ENCODE measurements around the gene FBXL7. TPM values are rescaled to one million over a fixed set of nuclear protein-coding genes. Genes with fewer than 3 reads are reported as not detected.

FBXL7 gene
- total RNA-seq, 2 experiments from 2014 or later = not detected

DNA sequence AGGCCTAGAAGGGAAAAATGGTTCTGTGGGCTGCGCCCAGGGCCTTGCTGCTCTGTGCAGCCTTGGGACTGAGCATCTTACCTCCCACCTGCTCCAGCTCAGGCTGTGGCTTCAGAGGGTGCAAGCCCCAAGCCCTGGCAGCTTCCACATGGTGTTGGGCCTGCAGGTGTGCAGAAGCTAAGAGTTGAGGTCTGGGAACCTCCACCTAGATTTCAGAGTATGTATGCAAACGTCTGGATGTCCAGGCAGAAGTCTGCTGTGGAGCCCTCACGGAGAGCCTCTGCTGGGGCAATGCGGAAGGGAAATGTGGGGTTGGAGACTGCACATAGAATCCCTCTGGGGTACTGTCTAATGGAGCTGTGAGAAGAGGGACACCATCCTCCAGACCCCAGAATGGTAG is 36.0 kb downstream of the FBXL7 start:
- Mint-ChIP-seq H3K4me3 (no peak overlapping the region), H3K27ac (no peak overlapping the region), H3K36me3 (no peaks in the 10 kb centered on the region), H3K9me3 (ENCODE audit: low read depth) (no peaks in the 10 kb centered on the region), H3K27me3 (no peaks in the 10 kb centered on the region), H3K4me1 (no peaks in the 10 kb centered on the region)
- no peak for DNase-seq
- CTCF ChIA-PET = no interaction called here
- no peak for ATAC-seq

DNA sequence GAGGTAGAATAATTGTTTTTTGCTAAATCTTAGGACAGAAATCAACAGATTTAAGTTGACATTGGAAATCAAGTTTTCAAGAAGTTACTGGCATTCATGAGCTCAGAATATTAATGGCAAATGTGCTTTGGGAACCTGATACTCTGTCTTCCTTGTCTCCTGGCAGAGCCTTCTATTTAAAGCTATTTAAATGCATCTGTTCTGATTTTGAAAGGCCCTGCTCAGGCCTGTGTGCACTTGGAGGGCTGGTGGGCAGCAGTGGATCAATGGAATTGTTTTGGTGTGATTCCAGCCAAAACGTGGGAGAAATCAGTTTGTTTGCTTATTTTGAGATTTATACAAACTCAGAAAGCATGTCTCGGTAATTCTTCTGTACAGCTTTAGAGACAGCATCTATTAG is 38.5 kb downstream of the FBXL7 start:
- no peaks in the 10 kb centered on the region for H3K9me3 Mint-ChIP-seq (ENCODE audit: low read depth)
- H3K4me3 Mint-ChIP-seq = no peak overlapping the region
- no peaks in the 10 kb centered on the region for H3K27me3 Mint-ChIP-seq
- no peak overlapping the region for H3K27ac Mint-ChIP-seq
- no peaks in the 10 kb centered on the region for H3K4me1 Mint-ChIP-seq
- ATAC-seq = no peak
- no peak for DNase-seq
- no peaks in the 10 kb centered on the region for H3K36me3 Mint-ChIP-seq
- CTCF ChIA-PET = no interaction called here

GRCh38 chr5:15539951-15540350 is 40.0 kb downstream of the FBXL7 start:
- H3K27me3 Mint-ChIP-seq = no peaks in the 10 kb centered on the region
- no peaks in the 10 kb centered on the region for H3K9me3 Mint-ChIP-seq (ENCODE audit: low read depth)
- DNase-seq (no peak), ATAC-seq (no peak)
- no peak overlapping the region for H3K27ac Mint-ChIP-seq
- no peaks in the 10 kb centered on the region for H3K4me1 Mint-ChIP-seq
- H3K36me3 Mint-ChIP-seq = no peaks in the 10 kb centered on the region
- H3K4me3 Mint-ChIP-seq = no peak overlapping the region
- CTCF ChIA-PET = no interaction called here

- Mint-ChIP-seq H3K9me3 (ENCODE audit: low read depth) (no peaks in the 10 kb centered on the region), H3K36me3 (no peaks in the 10 kb centered on the region), H3K4me1 (no peaks in the 10 kb centered on the region), H3K27me3 (no peaks in the 10 kb centered on the region), H3K27ac (no peak overlapping the region), H3K4me3 (no peak overlapping the region)
- DNase-seq = no peak
- no peak for ATAC-seq
- CTCF ChIA-PET = no interaction called here
Observed at GRCh38 chr5:15544039-15544438, 44.1 kb downstream of the FBXL7 start.

DNA sequence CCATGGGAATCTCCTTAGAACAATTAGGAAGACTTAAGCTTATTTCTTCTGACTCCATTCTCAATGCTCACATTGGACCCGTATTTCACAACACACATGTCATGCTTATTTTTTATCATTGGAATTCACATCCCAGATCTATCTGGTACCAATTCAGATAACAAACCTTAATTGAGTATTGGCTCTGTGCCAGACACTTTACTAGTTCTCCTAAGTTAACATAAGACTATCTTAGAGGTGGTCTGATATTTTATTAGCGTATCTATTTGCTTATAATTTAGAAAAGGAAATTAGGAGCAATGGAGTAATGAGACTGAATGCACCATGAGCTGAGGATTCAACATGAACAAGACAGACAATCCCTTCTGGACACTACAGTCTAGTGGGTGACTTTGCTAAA is 45.1 kb downstream of the FBXL7 start:
- Mint-ChIP-seq H3K36me3 (no peaks in the 10 kb centered on the region), H3K4me3 (no peak overlapping the region), H3K27me3 (no peaks in the 10 kb centered on the region), H3K9me3 (ENCODE audit: low read depth) (no peaks in the 10 kb centered on the region), H3K4me1 (no peaks in the 10 kb centered on the region), H3K27ac (no peak overlapping the region)
- DNase-seq (no peak), ATAC-seq (no peak)
- CTCF ChIA-PET = no interaction called here

GRCh38 chr5:15547261-15547839 is 47.4 kb downstream of the FBXL7 start:
- no peak for ATAC-seq
- CTCF ChIA-PET = no interaction called here

GRCh38 chr5:15549961-15550360 is 50.0 kb downstream of the FBXL7 start:
- Mint-ChIP-seq H3K9me3 (ENCODE audit: low read depth) (peaks cover 7% of the 10 kb centered on the region), H3K36me3 (no peaks in the 10 kb centered on the region), H3K27ac (no peak overlapping the region), H3K4me1 (no peaks in the 10 kb centered on the region), H3K4me3 (no peak overlapping the region), H3K27me3 (no peaks in the 10 kb centered on the region)
- DNase-seq (no peak), ATAC-seq (no peak)
- CTCF ChIA-PET = no interaction called here

More at GRCh38 chr5:15547261-15547839, 47.4 kb downstream of the FBXL7 start:
- Mint-ChIP-seq H3K4me1 (no peaks in the 10 kb centered on the region), H3K27ac (no peak overlapping the region), H3K9me3 (ENCODE audit: low read depth) (peaks cover 4% of the 10 kb centered on the region), H3K27me3 (no peaks in the 10 kb centered on the region), H3K36me3 (no peaks in the 10 kb centered on the region), H3K4me3 (no peak overlapping the region)
- DNase-seq = no peak

GRCh38 chr5:15550502-15551112 is 50.6 kb downstream of the FBXL7 start:
- no peak overlapping the region for H3K27ac Mint-ChIP-seq
- peaks cover 7% of the 10 kb centered on the region for H3K9me3 Mint-ChIP-seq (ENCODE audit: low read depth)
- H3K27me3 Mint-ChIP-seq = no peaks in the 10 kb centered on the region
- ATAC-seq (no peak), DNase-seq (no peak)
- CTCF ChIA-PET = no interaction called here
- H3K36me3 Mint-ChIP-seq = no peaks in the 10 kb centered on the region
- H3K4me3 Mint-ChIP-seq = no peak overlapping the region
- H3K4me1 Mint-ChIP-seq = no peaks in the 10 kb centered on the region

- H3K9me3 Mint-ChIP-seq (ENCODE audit: low read depth) = peaks cover 7% of the 10 kb centered on the region
- no peaks in the 10 kb centered on the region for H3K4me1 Mint-ChIP-seq
- H3K27me3 Mint-ChIP-seq = no peaks in the 10 kb centered on the region
- no peaks in the 10 kb centered on the region for H3K36me3 Mint-ChIP-seq
- ATAC-seq (no peak), DNase-seq (no peak)
- no peak overlapping the region for H3K4me3 Mint-ChIP-seq
- CTCF ChIA-PET = no interaction called here
- H3K27ac Mint-ChIP-seq = no peak overlapping the region
Observed at GRCh38 chr5:15551113-15551504, 51.1 kb downstream of the FBXL7 start.

DNA sequence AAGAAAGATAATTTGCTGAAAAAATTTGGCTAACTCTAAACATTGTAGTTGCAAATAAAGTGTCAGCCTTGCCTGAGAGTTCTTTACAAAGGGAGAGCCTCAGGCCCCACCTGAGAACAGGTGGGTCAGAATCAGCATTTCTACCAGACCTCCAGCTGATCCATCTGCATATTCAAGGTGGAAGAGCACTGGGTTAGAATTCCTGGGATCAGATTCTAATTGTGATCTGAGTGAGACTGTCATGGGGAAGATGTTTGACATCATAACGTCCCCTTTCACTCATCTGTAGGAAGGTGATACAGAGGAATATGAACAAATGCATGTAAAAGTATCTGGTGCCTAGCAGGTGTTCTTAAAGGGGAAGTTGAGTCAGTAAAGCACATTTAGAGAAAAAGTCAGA is 54.6 kb downstream of the FBXL7 start:
- Mint-ChIP-seq H3K36me3 (no peaks in the 10 kb centered on the region), H3K27me3 (no peaks in the 10 kb centered on the region), H3K27ac (no peak overlapping the region), H3K4me3 (no peak overlapping the region), H3K9me3 (ENCODE audit: low read depth) (peaks cover 10% of the 10 kb centered on the region), H3K4me1 (no peaks in the 10 kb centered on the region)
- DNase-seq (no peak), ATAC-seq (no peak)
- CTCF ChIA-PET = no interaction called here

DNA sequence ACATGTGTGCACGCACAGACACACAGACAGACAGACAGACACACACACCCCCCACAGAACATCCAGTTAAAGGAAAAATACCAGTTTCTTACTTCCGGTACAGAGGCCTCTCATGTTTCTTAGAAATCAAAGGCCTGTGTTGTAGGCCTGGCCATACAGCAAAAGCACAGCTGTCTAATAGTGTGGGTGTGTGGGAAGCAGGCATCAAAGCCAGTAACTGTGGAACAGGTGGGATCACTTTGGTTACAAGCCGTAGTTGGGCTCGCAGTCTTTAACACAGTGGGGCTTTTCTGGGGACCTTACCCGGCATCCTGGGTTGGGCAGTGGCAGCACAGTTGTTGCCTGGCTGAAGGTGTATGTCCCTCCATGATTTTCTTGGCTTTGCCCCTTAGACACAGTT is 55.2 kb downstream of the FBXL7 start:
- no peak for ATAC-seq
- Mint-ChIP-seq H3K36me3 (no peaks in the 10 kb centered on the region), H3K4me1 (no peaks in the 10 kb centered on the region), H3K27me3 (no peaks in the 10 kb centered on the region), H3K9me3 (ENCODE audit: low read depth) (peaks cover 10% of the 10 kb centered on the region), H3K27ac (no peak overlapping the region), H3K4me3 (no peak overlapping the region)
- CTCF ChIA-PET = no interaction called here
- DNase-seq = no peak

DNA sequence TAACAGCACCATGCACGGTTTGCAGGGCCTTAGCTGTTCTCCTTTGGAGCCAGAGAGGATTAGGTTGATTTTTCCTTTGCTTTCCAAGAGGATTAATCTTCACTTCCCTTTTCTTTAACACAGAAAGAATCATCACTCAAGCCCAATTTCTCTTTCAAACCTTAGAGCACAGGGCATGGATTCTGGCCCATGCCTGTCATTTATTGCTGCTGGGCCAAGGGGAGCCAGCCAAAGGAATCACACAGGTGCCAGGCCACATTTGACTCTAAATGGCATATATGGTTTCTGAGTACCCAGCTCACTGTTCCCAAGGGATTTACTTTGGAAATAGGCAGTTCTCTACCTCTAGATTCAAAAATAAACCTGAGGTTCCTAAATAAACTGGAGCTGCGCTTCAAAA is 58.3 kb downstream of the FBXL7 start:
- H3K4me1 Mint-ChIP-seq = no peaks in the 10 kb centered on the region
- no peak overlapping the region for H3K4me3 Mint-ChIP-seq
- H3K36me3 Mint-ChIP-seq = no peaks in the 10 kb centered on the region
- no peak overlapping the region for H3K27ac Mint-ChIP-seq
- DNase-seq (no peak), ATAC-seq (no peak)
- H3K9me3 Mint-ChIP-seq (ENCODE audit: low read depth) = peaks cover 7% of the 10 kb centered on the region
- CTCF ChIA-PET = no interaction called here
- H3K27me3 Mint-ChIP-seq = no peaks in the 10 kb centered on the region

DNA sequence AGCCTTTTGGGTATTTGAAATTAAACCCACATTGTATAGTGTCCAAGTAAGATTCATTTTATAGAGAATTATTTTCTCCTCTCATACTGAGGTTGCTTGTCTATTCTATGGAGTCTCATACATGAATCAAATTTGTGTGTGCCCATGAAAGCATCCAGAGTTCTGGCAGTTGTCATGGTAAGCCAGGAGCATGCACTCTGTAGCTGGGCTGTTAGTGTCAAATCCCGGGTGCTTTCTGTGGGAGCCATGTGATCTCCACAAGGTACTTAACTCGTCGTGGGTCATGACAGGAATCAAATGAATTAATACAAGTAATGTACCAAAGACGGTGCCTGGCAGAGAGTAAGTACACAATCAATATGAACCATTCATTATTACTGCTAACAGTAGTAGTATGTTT is 58.7 kb downstream of the FBXL7 start:
- DNase-seq (no peak), ATAC-seq (no peak)
- CTCF ChIA-PET = no interaction called here
- Mint-ChIP-seq H3K36me3 (no peaks in the 10 kb centered on the region), H3K4me1 (no peaks in the 10 kb centered on the region), H3K27me3 (no peaks in the 10 kb centered on the region), H3K9me3 (ENCODE audit: low read depth) (peaks cover 7% of the 10 kb centered on the region), H3K4me3 (no peak overlapping the region), H3K27ac (no peak overlapping the region)

DNA sequence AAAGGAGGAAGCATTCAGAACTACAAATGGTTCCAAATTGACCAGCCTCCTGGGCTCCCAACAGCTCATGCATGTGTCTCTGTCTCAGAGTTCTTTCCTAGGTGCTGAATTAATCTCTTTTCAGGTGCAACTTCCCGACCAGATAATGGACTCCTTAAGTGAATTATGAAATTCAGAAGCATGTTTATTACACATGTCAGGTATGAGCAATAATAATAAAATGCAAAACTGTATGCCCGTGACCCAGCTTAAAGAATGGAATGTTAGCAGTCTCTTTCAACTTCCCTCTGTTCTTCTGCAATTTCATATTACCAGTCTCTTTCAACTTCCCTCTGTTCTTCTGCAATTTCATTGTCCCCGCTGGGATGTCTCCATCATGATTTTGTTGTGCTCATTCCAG is 60.4 kb downstream of the FBXL7 start:
- CTCF ChIA-PET = no interaction called here
- Mint-ChIP-seq H3K9me3 (ENCODE audit: low read depth) (peaks cover 4% of the 10 kb centered on the region), H3K36me3 (no peaks in the 10 kb centered on the region), H3K27ac (no peak overlapping the region), H3K27me3 (no peaks in the 10 kb centered on the region), H3K4me3 (no peak overlapping the region), H3K4me1 (no peaks in the 10 kb centered on the region)
- no peak for DNase-seq
- no peak for ATAC-seq

GRCh38 chr5:15564523-15564922 is 64.5 kb downstream of the FBXL7 start:
- ATAC-seq (no peak), DNase-seq (no peak)
- CTCF ChIA-PET = no interaction called here
- no peaks in the 10 kb centered on the region for H3K36me3 Mint-ChIP-seq
- no peaks in the 10 kb centered on the region for H3K4me1 Mint-ChIP-seq
- H3K4me3 Mint-ChIP-seq = no peak overlapping the region
- H3K27ac Mint-ChIP-seq = no peak overlapping the region
- no peaks in the 10 kb centered on the region for H3K27me3 Mint-ChIP-seq
- H3K9me3 Mint-ChIP-seq (ENCODE audit: low read depth) = no peaks in the 10 kb centered on the region

Measured in activated CD8-positive, alpha-beta memory T cell treated with anti-CD3 and anti-CD28 coated beads, Interleukin-2, amount 10 ng/mL, durations not matched to agents 7 days and 5 days (primary cell).